Measurements from ENCODE around the gene SLC7A11. TPM values are rescaled to one million over a fixed set of nuclear protein-coding genes. Genes with fewer than 3 reads are reported as not detected.

The SLC7A11 gene
- 1 to 10 TPM in 1 of 2 donors, under 1 TPM in 1; 0.33 to 1.9 TPM for total RNA-seq
- long read RNA-seq, donor 1, partial matches to known transcripts = 0 of 1 reads
- long read RNA-seq, donor 1, other reads (novel, unspliced or antisense) = 1 of 1 reads
- long read RNA-seq, donor 2 = 0 reads

GRCh38 chr4:138242076-138242833, at the start of gene SLC7A11:
SLC7A11 (minus strand) TSS chr4:138242349; CDS start chr4:138242069, 280 bp downstream.
- no peak for DNase-seq (ENCODE audit: low spot score)
- intact Hi-C loops (cut with DNase I) = no loop called here

- DNase-seq (ENCODE audit: low spot score) = no peak
- intact Hi-C loops (cut with DNase I) = no loop called here
These were observed 49.3 kb upstream of the SLC7A11 start for GRCh38 chr4:138291431-138291830.

- no peak for DNase-seq (ENCODE audit: low spot score)
- intact Hi-C loops (cut with DNase I) = no loop called here
These were observed 48.7 kb upstream of the SLC7A11 start for GRCh38 chr4:138290805-138291204.

- intact Hi-C loops (cut with DNase I) = no loop called here
- DNase-seq (ENCODE audit: low spot score) = no peak
These were observed 37.1 kb upstream of the SLC7A11 start for GRCh38 chr4:138279286-138279685.

- DNase-seq (ENCODE audit: low spot score) = no peak
- intact Hi-C loops (cut with DNase I) = no loop called here
These were observed 35.0 kb upstream of the SLC7A11 start for GRCh38 chr4:138277133-138277532.

- no peak for DNase-seq (ENCODE audit: low spot score)
- intact Hi-C loops (cut with DNase I) = no loop called here
These were observed 33.9 kb upstream of the SLC7A11 start for GRCh38 chr4:138275963-138276621.

GRCh38 chr4:138275216-138275615, 33.1 kb upstream of the SLC7A11 start:
- no peak for DNase-seq (ENCODE audit: low spot score)
- intact Hi-C loops (cut with DNase I) = no loop called here

GRCh38 chr4:138269175-138269574, 27.0 kb upstream of the SLC7A11 start:
- DNase-seq (ENCODE audit: low spot score) = no peak
- intact Hi-C loops (cut with DNase I) = no loop called here

GRCh38 chr4:138267835-138268234, 25.7 kb upstream of the SLC7A11 start:
- intact Hi-C loops (cut with DNase I) = no loop called here
- no peak for DNase-seq (ENCODE audit: low spot score)

- no peak for DNase-seq (ENCODE audit: low spot score)
- intact Hi-C loops (cut with DNase I) = no loop called here
These were observed 24.8 kb upstream of the SLC7A11 start for GRCh38 chr4:138266948-138267347.

- intact Hi-C loops (cut with DNase I) = no loop called here
- DNase-seq (ENCODE audit: low spot score) = no peak
These were observed 21.2 kb upstream of the SLC7A11 start for GRCh38 chr4:138263247-138263816.

GRCh38 chr4:138262469-138262868, 20.3 kb upstream of the SLC7A11 start:
- no peak for DNase-seq (ENCODE audit: low spot score)
- intact Hi-C loops (cut with DNase I) = no loop called here

- intact Hi-C loops (cut with DNase I) = no loop called here
- no peak for DNase-seq (ENCODE audit: low spot score)
These were observed 19.9 kb upstream of the SLC7A11 start for GRCh38 chr4:138262030-138262429.

- DNase-seq (ENCODE audit: low spot score) = no peak
- intact Hi-C loops (cut with DNase I) = no loop called here
These were observed 17.7 kb upstream of the SLC7A11 start for GRCh38 chr4:138259824-138260223.

GRCh38 chr4:138259271-138259670, 17.1 kb upstream of the SLC7A11 start:
- intact Hi-C loops (cut with DNase I) = no loop called here
- no peak for DNase-seq (ENCODE audit: low spot score)

- intact Hi-C loops (cut with DNase I) = no loop called here
- DNase-seq (ENCODE audit: low spot score) = no peak
These were observed 14.5 kb upstream of the SLC7A11 start for GRCh38 chr4:138256608-138257007.

GRCh38 chr4:138255917-138256597, 13.9 kb upstream of the SLC7A11 start:
- no peak for DNase-seq (ENCODE audit: low spot score)
- intact Hi-C loops (cut with DNase I) = no loop called here

GRCh38 chr4:138252551-138252950, 10.4 kb upstream of the SLC7A11 start:
- intact Hi-C loops (cut with DNase I) = no loop called here
- DNase-seq (ENCODE audit: low spot score) = no peak

- intact Hi-C loops (cut with DNase I) = no loop called here
- DNase-seq (ENCODE audit: low spot score) = no peak
These were observed 9.8 kb upstream of the SLC7A11 start for GRCh38 chr4:138251938-138252337.

GRCh38 chr4:138249132-138249531, 7.0 kb upstream of the SLC7A11 start:
- DNase-seq (ENCODE audit: low spot score) = no peak
- intact Hi-C loops (cut with DNase I) = no loop called here

All from posterior vena cava (tissue), 2 donors.